Small intestine (tissue), 7 donors: Measurements from ENCODE around the gene CFHR1. TPM values are rescaled to one million over a fixed set of nuclear protein-coding genes. Genes with fewer than 3 reads are reported as not detected.
"Not testable (repeated sequence)": the region's sequence is repeated elsewhere in the genome, so short reads cannot be mapped to it uniquely, and the experiment has no call there.

Experiments
- DNase-seq, 2 donors: peaks; one replicate each; pipeline versions ENCODE4 v3.0.0 to v3.0.0-alpha.2; 2013
- FAIRE-seq: peaks from 2 replicates; lab custom pipeline; 2012; peaks lifted over from hg19 to GRCh38; lab: Jason Lieb, UNC
- H3K27ac ChIP-seq, 3 donors: one replicate each; pipeline ENCODE4 v1.5.1; 2013; ENCODE audit warnings: low read length in 2 of 3, mild to moderate bottlenecking in 2 of 3, control low read depth in 1 of 3, inconsistent platforms in 1 of 3, low read depth in 1 of 3, moderate library complexity in 1 of 3
- H3K27me3 ChIP-seq, 3 donors: one replicate each; pipeline ENCODE4 v1.6.1; 2013; ENCODE audit warnings: low read length in 3 of 3, inconsistent platforms in 1 of 3; ENCODE audit not compliant: control insufficient read depth in 3 of 3, insufficient read depth in 3 of 3
- H3K36me3 ChIP-seq, 3 donors: one replicate each; pipeline ENCODE4 v1.6.1; 2013; ENCODE audit warnings: low read length in 3 of 3, inconsistent platforms in 1 of 3, low read depth in 1 of 3, mild to moderate bottlenecking in 1 of 3, moderate library complexity in 1 of 3; ENCODE audit not compliant: control insufficient read depth in 3 of 3, insufficient read depth in 2 of 3
- H3K4me1 ChIP-seq, 3 donors: one replicate each; pipeline ENCODE4 v1.6.1; 2013; ENCODE audit warnings: low read length in 2 of 3, inconsistent platforms in 1 of 3, low read depth in 1 of 3, mild to moderate bottlenecking in 1 of 3, moderate library complexity in 1 of 3; ENCODE audit not compliant: control insufficient read depth in 3 of 3, insufficient read depth in 2 of 3
- H3K4me3 ChIP-seq, 3 donors: one replicate each; pipeline ENCODE4 v1.5.1; 2013; ENCODE audit warnings: low read length in 3 of 3, control low read depth in 1 of 3, inconsistent platforms in 1 of 3, low read depth in 1 of 3, mild to moderate bottlenecking in 1 of 3, moderate library complexity in 1 of 3
- H3K9me3 ChIP-seq, 2 donors: one replicate each; pipeline ENCODE4 v1.6.1; 2013; ENCODE audit warnings: low read depth in 1 of 2, low read length in 1 of 2; ENCODE audit not compliant: control insufficient read depth in 2 of 2, insufficient read depth in 1 of 2
- WGBS, 3 donors: extraction: QIAGEN DNeasy Blood & Tissue Kit; methylation state at CpG; one replicate each; pipeline ENCODE4 v1.1.7; 2013; 5-methylcytosine and 5-hydroxymethylcytosine counted together
- polyA plus RNA-seq, 4 donors: library from polyadenylated mRNA; stranded (reverse) in 3 of 4; unstranded in 1 of 4; fragments of 200-250 nt in 3 of 4; fragments of 120-200 nt in 1 of 4; gene quantifications; one replicate each; pipeline versions ENCODE4 v1.2.1 to v1.2.3, GENCODE V29; 2013
- donor health status: healthy with polysubstance abuse.
- donor health status: control.
- donor health status: control.
- donor health status: Bipolar disorder and iron deficiency.
- donor health status: healthy.

Gene CFHR1
- polyA plus RNA-seq, 4 donors: 0.04 TPM; not detected in 3

DNA sequence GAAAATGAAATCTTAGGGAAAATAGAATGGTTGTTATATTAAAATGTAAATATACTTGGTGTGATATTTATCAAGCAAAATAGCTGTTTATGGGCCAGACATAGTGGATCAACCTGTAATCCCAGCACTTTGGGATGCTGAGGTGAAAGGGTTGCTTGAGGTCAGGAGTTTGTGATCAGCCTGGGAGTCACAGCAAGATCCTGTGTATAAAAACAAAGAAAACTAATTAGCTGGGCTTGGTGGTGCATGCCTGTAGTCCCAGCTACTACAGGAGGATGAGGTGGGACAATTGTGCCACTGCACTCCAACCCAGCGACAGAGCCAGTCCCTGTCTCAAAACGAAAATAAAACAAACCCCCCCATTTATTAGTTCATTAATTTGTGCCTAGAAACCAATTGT lies 21.6 kb upstream of the CFHR1 start:
- Histone ChIP-seq H3K27me3 (no peaks in the 10 kb centered on the region), H3K9me3 (no peaks in the 10 kb centered on the region), H3K27ac (no peak overlapping the region), H3K36me3 (no peaks in the 10 kb centered on the region), H3K4me3 (no peak overlapping the region), H3K4me1 (no peaks in the 10 kb centered on the region)
- WGBS, 3 donors: 20 to 35% (median 26%) methylated on average over 2 of the region's 2 CpGs
- no peak for FAIRE-seq
- no peak for DNase-seq

DNA sequence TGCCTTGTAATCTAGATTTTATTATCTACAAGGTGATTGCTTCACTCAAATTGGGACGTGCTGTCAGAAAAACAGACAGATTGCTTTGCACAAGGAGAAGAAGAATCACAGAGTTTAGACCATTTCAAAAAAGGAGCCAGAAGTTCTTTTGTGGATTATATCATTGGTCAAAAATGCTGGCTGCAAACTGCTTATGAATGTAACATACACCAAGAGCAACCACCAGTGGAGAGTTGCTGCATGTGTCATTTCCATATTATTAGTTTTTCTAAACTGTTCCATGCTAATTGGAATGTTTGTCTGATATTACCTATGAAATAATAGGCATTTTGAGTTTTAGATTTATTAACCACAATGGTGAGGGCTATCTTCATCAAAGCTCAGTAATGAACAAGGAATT lies 17.6 kb upstream of the CFHR1 start:
- not testable (repeated sequence) for H3K4me1 ChIP-seq, FAIRE-seq, H3K9me3 ChIP-seq, DNase-seq, H3K27me3 ChIP-seq, H3K27ac ChIP-seq, H3K4me3 ChIP-seq, H3K36me3 ChIP-seq
- 41 to 86% (median 69%) methylated on average over 1 of the region's 1 CpG for WGBS, 3 donors

DNA sequence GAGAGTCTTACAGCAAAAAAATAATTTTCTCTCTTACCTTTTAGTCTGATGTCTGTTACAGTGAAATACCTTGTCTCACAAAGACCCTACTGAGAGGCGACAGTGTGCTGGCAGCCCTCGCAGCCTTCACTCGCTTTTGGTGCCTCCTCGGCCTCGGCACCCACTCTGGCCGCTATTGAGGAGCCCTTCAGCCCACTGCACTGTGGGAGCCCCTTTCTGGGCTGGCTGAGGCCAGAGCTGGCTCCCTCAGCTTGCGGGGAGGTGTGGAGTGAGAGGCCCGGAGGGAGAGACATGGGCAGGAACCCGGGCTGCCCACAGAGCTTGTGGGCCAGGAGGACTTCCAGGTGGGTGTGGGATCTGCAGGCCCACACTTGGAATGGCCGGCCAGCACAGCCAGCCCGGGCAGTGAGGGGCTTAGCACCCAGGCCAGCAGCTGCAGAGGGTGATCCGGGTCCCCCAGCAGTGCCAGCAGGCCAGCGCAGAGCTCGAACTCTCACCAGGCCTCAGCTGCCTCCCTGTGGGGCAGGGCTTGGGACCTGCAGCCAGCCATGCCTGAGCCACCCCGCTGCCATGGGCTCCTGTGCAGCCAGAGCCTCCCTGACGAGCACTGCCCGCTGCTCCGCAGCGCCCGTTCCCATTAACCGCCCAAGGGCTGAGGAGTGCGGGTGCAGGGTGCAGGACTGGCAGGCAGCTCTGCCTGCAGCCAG lies 10.8 kb upstream of the CFHR1 start:
- Histone ChIP-seq H3K4me1 (no peaks in the 10 kb centered on the region), H3K4me3 (no peak overlapping the region), H3K9me3 (no peaks in the 10 kb centered on the region), H3K36me3 (no peaks in the 10 kb centered on the region), H3K27me3 (no peaks in the 10 kb centered on the region), H3K27ac (no peak overlapping the region)
- DNase-seq (no peak), FAIRE-seq (no peak)
- WGBS, 3 donors: 84 to 93% (median 85%) methylated on average over 18 to 22 of the region's 22 CpGs

DNA sequence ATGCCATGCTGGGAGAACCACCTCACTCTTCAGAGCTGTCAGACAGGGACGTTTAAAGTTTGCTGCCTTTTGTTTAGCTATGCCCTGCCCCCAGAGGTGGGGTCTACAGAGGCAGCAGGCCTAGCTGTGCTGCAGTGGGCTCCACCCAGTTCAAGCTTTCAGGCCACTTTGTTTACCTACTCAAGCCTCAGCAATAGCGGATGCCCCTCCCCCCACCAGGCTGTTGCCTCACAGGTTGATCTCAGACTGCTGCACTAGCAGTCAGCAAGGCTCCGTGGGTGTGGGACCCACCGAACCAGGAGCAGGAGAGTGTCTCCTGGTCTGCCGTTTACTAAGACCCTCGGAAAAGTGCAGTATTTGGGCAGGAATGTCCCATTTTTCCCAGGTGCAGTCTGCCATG lies 2.1 kb upstream of the CFHR1 start:
- H3K36me3 ChIP-seq, DNase-seq, FAIRE-seq, H3K27ac ChIP-seq, H3K9me3 ChIP-seq, H3K4me1 ChIP-seq, H3K27me3 ChIP-seq, H3K4me3 ChIP-seq: not testable (repeated sequence)
- WGBS, 3 donors: 49 to 62% (median 50%) methylated on average over 6 of the region's 6 CpGs

DNA sequence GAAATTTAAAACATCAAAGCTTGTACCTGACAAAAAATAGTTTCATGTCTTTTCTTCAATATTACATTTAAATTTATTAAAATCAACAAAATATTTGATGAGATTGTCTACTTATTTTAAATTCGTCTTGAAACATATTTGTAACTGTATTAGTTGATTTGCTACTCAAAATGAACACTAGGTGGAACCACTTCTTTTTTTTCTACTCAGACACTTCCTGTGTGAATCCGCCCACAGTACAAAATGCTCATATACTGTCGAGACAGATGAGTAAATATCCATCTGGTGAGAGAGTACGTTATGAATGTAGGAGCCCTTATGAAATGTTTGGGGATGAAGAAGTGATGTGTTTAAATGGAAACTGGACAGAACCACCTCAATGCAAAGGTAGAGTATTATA lies 8.3 kb downstream of the CFHR1 start:
- 0 to 1% (median 1%) methylated on average over 4 of the region's 4 CpGs for WGBS, 3 donors
- not testable (repeated sequence) for H3K36me3 ChIP-seq, H3K4me3 ChIP-seq, H3K27me3 ChIP-seq, H3K9me3 ChIP-seq, FAIRE-seq, H3K4me1 ChIP-seq, H3K27ac ChIP-seq
- peak; percentile 5 to 27 for DNase-seq

DNA sequence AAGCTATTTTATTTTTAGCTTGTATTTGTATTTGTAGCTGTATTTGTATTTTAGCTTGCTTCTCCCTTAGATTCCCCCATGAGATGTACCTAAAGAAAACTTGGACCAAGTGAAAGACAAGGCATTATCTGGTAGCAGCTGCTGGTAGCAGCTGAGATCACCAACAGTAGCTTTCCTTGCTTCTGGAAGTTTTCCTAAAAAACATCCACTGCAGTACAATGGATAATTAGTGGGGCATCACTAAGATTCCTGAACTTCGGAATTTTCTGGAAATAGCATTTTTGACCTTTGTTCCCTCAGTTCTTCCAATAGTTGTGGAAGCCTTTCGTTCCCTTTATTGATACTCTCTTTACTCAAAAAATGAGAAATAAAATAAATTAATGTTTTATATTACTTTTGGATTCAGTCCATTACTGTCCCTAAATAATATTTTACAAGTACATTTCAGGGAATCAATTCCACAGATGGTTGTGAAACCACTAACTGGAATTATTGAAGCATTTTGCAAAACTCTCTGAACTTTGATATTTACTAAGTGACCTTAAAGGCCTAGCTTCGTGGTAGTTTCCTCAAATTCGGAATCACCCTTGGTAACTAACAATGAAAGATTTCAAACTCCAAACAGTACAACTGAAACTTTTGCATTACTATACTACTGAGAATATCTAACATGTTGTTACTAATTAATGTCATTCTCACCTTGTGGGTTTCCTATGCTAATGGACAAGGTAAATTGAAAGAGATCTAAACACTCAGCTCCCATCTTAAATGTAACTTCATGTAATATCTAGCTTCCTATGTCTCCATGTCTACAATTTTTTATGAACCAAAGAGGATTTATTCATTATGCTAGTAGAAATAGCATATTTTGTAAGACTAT lies 30.3 kb downstream of the CFHR1 start:
- not testable (repeated sequence) for DNase-seq, H3K9me3 ChIP-seq, H3K4me3 ChIP-seq, FAIRE-seq, H3K36me3 ChIP-seq, H3K4me1 ChIP-seq, H3K27me3 ChIP-seq, H3K27ac ChIP-seq
- 52 to 67% (median 61%) methylated on average over 2 to 4 of the region's 4 CpGs for WGBS, 3 donors

DNA sequence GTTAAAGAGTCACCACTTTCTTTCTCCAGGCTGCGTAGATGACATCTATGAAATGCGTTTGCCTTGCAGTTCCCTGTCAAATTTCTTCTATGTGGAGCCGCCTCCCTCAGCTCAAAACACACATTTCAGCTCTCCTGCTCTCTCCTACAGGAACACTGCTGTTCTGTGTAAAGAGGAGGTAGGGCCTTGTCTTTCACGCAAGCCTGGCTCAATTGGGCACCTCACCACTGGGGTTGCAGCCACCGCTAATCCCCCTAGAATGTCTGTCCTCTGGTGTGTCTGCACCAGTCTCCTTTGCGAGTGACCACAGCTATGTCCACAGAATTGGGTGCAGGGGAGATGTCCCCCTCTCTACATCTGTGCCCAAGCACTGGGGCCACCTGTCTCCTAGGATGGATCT lies 36.5 kb downstream of the CFHR1 start:
- FAIRE-seq: no peak

DNA sequence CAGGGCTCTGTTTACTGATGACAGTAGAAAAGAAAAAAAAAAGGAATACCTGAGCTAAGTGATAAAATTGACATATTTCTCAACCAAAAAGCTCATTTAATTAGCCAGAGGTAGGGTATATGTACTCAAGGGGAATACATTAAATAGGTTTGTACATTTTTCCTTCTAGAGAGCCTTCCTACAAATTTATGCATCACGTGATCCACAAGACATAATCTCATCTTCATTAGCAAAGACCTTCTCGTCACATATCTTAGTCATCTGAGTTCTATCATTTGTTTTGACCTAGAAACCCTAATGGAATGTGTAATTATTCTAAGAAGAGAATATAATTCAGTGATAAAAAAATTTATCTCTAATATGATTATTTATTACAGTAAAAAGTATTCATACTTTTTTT lies 37.7 kb downstream of the CFHR1 start:
- no peaks in the 10 kb centered on the region for H3K36me3 ChIP-seq
- 74 to 81% (median 75%) methylated on average over 2 of the region's 2 CpGs for WGBS, 3 donors
- no peak for DNase-seq
- no peaks in the 10 kb centered on the region for H3K4me1 ChIP-seq
- H3K9me3 ChIP-seq: no peaks in the 10 kb centered on the region
- FAIRE-seq: no peak
- no peaks in the 10 kb centered on the region for H3K27me3 ChIP-seq
- H3K27ac ChIP-seq: no peak overlapping the region
- no peak overlapping the region for H3K4me3 ChIP-seq

More for the DNA sequence above, 36.5 kb downstream of the CFHR1 start:
- H3K9me3 ChIP-seq: no peaks in the 10 kb centered on the region
- DNase-seq: no peak
- no peak overlapping the region for H3K4me3 ChIP-seq
- WGBS, 3 donors: 83 to 87% (median 85%) methylated on average over 6 of the region's 6 CpGs
- H3K4me1 ChIP-seq: no peaks in the 10 kb centered on the region
- H3K27ac ChIP-seq: no peak overlapping the region
- H3K36me3 ChIP-seq: no peaks in the 10 kb centered on the region
- H3K27me3 ChIP-seq: no peaks in the 10 kb centered on the region
